ENCODE measurements around the gene ZNF597. TPM values are rescaled to one million over a fixed set of nuclear protein-coding genes. Genes with fewer than 3 reads are reported as not detected.

Gene ZNF597
- total RNA-seq, 1 experiment from 2014 or later, result 3.2 TPM

- RAD21 ChIA-PET (ENCODE audit: low non-redundant PET in 1 of 2, low total read pairs in 2 of 2, uncharacterized antibody in 2 of 2, unreplicated experiment in 2 of 2), result no interaction called here
- H3K36me3 ChIP-seq (ENCODE audit: control insufficient read depth in 1 of 2, insufficient read depth in 2 of 2, low read length in 2 of 2), result no peaks in the 10 kb centered on the region
- no peak for DNase-seq (ENCODE audit: low read depth, low spot score)
- H3K4me1 ChIP-seq (ENCODE audit: control insufficient read depth in 1 of 2, insufficient read depth in 2 of 2, low read length in 2 of 2), result peaks cover 21 to 29% of the 10 kb centered on the region in 2 experiments
- H3K4me3 ChIP-seq (replicated peaks in 1 of 2; ENCODE audit: low read depth in 1 of 2, low read length in 2 of 2), result no peak overlapping the region
- no peak overlapping the region for H3K9ac ChIP-seq (ENCODE audit: low read length)
- H3K9me3 ChIP-seq (ENCODE audit: control insufficient read depth in 1 of 2, insufficient read depth in 1 of 2, low read depth in 1 of 2, low read length in 2 of 2), result no peaks in the 10 kb centered on the region
- POLR2A ChIA-PET, result no interaction called here
- H4K20me1 ChIP-seq (ENCODE audit: insufficient read depth), result no peaks in the 10 kb centered on the region
- no peak for ATAC-seq
- no peak overlapping the region for H3K4me2 ChIP-seq (ENCODE audit: low read length)
- no peak overlapping the region for H3K27ac ChIP-seq (ENCODE audit: low read depth, low read length)
- no peaks in the 10 kb centered on the region for H3K27me3 ChIP-seq (ENCODE audit: insufficient read depth, low read length)
- BruUV-seq (replicated peaks), result no TSS peak
- H3K79me2 ChIP-seq (ENCODE audit: insufficient read depth, low read length), result peaks cover 69% of the 10 kb centered on the region
- intact Hi-C loops (cut with micrococcal nuclease), result no loop called here
- CTCF ChIA-PET, result no interaction called here
- TF ChIP-seq ATF3 (IDR thresholded peaks at IDR 0.05), result no peak
- no peak for TF ChIP-seq SP1 (IDR thresholded peaks at IDR 0.05; ENCODE audit: low read depth)
- no peak for TF ChIP-seq JUND (IDR thresholded peaks at IDR 0.05)
- TF ChIP-seq POLR2AphosphoS5 (IDR thresholded peaks at IDR 0.05; ENCODE audit: low read depth, low read length), result no peak
- no peak for TF ChIP-seq EZH2phosphoT487 (IDR thresholded peaks at IDR 0.05; ENCODE audit: borderline replicate concordance)
- no peak for TF ChIP-seq EGR1 (IDR thresholded peaks at IDR 0.05; ENCODE audit: low read depth)
- no peak for TF ChIP-seq ELF1 (IDR thresholded peaks at IDR 0.05; ENCODE audit: borderline replicate concordance, low read depth)
- TF ChIP-seq ZFX (IDR thresholded peaks at IDR 0.05), result no peak
- no peak for TF ChIP-seq YY1 (IDR thresholded peaks at IDR 0.05; ENCODE audit: extremely low read depth, insufficient replicate concordance, low read depth, low read length)
- no peak overlapping the region for H2AFZ ChIP-seq (ENCODE audit: low read depth, low read length, poor library complexity, severe bottlenecking)
- H3K9me2 ChIP-seq (ENCODE audit: insufficient read depth), result no peaks in the 10 kb centered on the region
Observed at GRCh38 chr16:3460121-3460520, 16.8 kb upstream of the ZNF597 start.

GRCh38 chr16:3459401-3460090, 16.2 kb upstream of the ZNF597 start:
- H3K27ac ChIP-seq (ENCODE audit: low read depth, low read length), result no peak overlapping the region
- DNase-seq (ENCODE audit: low read depth, low spot score), result no peak
- BruUV-seq (replicated peaks), result TSS peak; percentile 51
- no peak for ATAC-seq
- no peak overlapping the region for H2AFZ ChIP-seq (ENCODE audit: low read depth, low read length, poor library complexity, severe bottlenecking)
- H3K27me3 ChIP-seq (ENCODE audit: insufficient read depth, low read length), result no peaks in the 10 kb centered on the region
- H3K9me3 ChIP-seq (ENCODE audit: control insufficient read depth in 1 of 2, insufficient read depth in 1 of 2, low read depth in 1 of 2, low read length in 2 of 2), result no peaks in the 10 kb centered on the region
- peak overlapping the region; percentile 79 to 93 for H3K4me3 ChIP-seq (replicated peaks in 1 of 2; ENCODE audit: low read depth in 1 of 2, low read length in 2 of 2)
- peak overlapping the region; percentile 79 for H3K9ac ChIP-seq (ENCODE audit: low read length)
- peaks cover 63% of the 10 kb centered on the region for H3K79me2 ChIP-seq (ENCODE audit: insufficient read depth, low read length)
- peak overlapping the region; percentile 86 for H3K4me2 ChIP-seq (ENCODE audit: low read length)
- ChIA-PET RAD21 (ENCODE audit: low non-redundant PET in 1 of 2, low total read pairs in 2 of 2, uncharacterized antibody in 2 of 2, unreplicated experiment in 2 of 2) (no interaction called here), CTCF (no interaction called here), POLR2A (no interaction called here)
- no peaks in the 10 kb centered on the region for H3K36me3 ChIP-seq (ENCODE audit: control insufficient read depth in 1 of 2, insufficient read depth in 2 of 2, low read length in 2 of 2)
- peaks cover 21 to 29% of the 10 kb centered on the region in 2 experiments for H3K4me1 ChIP-seq (ENCODE audit: control insufficient read depth in 1 of 2, insufficient read depth in 2 of 2, low read length in 2 of 2)
- no peaks in the 10 kb centered on the region for H4K20me1 ChIP-seq (ENCODE audit: insufficient read depth)
- intact Hi-C loops (cut with micrococcal nuclease), result loop anchor here (5.0 kb wide), 1 partner anchor 272 kb away; the partner anchor contains the start of gene OR1F1
- no peaks in the 10 kb centered on the region for H3K9me2 ChIP-seq (ENCODE audit: insufficient read depth)
- TF ChIP-seq REST (IDR thresholded peaks at IDR 0.05; ENCODE audit: low read depth) (no peak), FOSL1 (IDR thresholded peaks at IDR 0.05; ENCODE audit: low read depth) (no peak), CEBPB (IDR thresholded peaks at IDR 0.05; ENCODE audit: low read depth) (no peak), ZBTB33 (IDR thresholded peaks at IDR 0.05; ENCODE audit: extremely low read depth, insufficient replicate concordance, low read length) (no peak), RAD21 (IDR thresholded peaks at IDR 0.05; ENCODE audit: low read depth) (no peak), SIN3A (IDR thresholded peaks at IDR 0.05; ENCODE audit: low read depth) (no peak), ZFX (IDR thresholded peaks at IDR 0.05) (no peak), SRF (IDR thresholded peaks at IDR 0.05; ENCODE audit: low read depth) (no peak)
